Motor neuron (in vitro differentiated cells): ENCODE measurements around the gene KRTAP4-3. TPM values are rescaled to one million over a fixed set of nuclear protein-coding genes. Genes with fewer than 3 reads are reported as not detected.
A peak's percentile ranks its signal among the peaks of the same experiment; 100 is the strongest.
"Not testable (repeated sequence)": the region's sequence is repeated elsewhere in the genome, so short reads cannot be mapped to it uniquely, and the experiment has no call there.

Source experiments
- ATAC-seq, 8 experiments: fragments of 200-7000 bp; cut with Tn5 transposase; replicated peaks in 6 of 8; 2 replicates each; pipeline ENCODE4 v1.8.0; 2021; ENCODE audit warnings: mild to moderate bottlenecking in 8 of 8, moderate library complexity in 8 of 8
- H3K27ac ChIP-seq, 2 donors: fragments of 250-450 bp; sonication (Bioruptor Pico); 2 replicates each; pipeline ENCODE4 v1.9.0; 2021; ENCODE audit warnings: antibody characterized with exemption in 2 of 2, mild to moderate bottlenecking in 2 of 2, moderate library complexity in 1 of 2
- H3K4me1 ChIP-seq, 2 donors: fragments of 250-450 bp; sonication (Bioruptor Pico); replicated peaks in 1 of 2; 2 replicates each; pipeline ENCODE4 v1.6.1; 2021; ENCODE audit warnings: antibody characterized with exemption in 2 of 2, mild to moderate bottlenecking in 2 of 2, moderate library complexity in 1 of 2
- H3K4me3 ChIP-seq, 5 donors: fragments of 250-450 bp; sonication (Bioruptor Pico); 2 replicates each; pipeline ENCODE4 v1.9.0; 2021; ENCODE audit warnings: antibody characterized with exemption in 5 of 5, mild to moderate bottlenecking in 5 of 5, moderate library complexity in 4 of 5
- WGBS, 10 experiments: fragments of 450-650 bp; shearing (Covaris generic); methylation state at CpG; one replicate each; pipeline ENCODE4 v1.0.0; 2022; 5-methylcytosine and 5-hydroxymethylcytosine counted together
- in situ Hi-C, 9 experiments: fragments of 400-800 bp; cut with MboI; loops; one replicate each; pipeline ENCODE4 v1.15.0; 2021; ENCODE audit warnings: low sequenced_read_pairs in 9 of 9, low pct_unique_long_range_greater_than_20kb in 2 of 9; ENCODE audit not compliant: unreplicated experiment in 9 of 9
- total RNA-seq, 8 experiments: library from RNA; unstranded; fragments of 300-600 nt; gene quantifications; 2 replicates each; pipeline versions ENCODE4 v1.2.3 to v1.2.4, GENCODE V29; 2022

Gene KRTAP4-3
- total RNA-seq, 8 experiments from 2014 or later: not detected

DNA sequence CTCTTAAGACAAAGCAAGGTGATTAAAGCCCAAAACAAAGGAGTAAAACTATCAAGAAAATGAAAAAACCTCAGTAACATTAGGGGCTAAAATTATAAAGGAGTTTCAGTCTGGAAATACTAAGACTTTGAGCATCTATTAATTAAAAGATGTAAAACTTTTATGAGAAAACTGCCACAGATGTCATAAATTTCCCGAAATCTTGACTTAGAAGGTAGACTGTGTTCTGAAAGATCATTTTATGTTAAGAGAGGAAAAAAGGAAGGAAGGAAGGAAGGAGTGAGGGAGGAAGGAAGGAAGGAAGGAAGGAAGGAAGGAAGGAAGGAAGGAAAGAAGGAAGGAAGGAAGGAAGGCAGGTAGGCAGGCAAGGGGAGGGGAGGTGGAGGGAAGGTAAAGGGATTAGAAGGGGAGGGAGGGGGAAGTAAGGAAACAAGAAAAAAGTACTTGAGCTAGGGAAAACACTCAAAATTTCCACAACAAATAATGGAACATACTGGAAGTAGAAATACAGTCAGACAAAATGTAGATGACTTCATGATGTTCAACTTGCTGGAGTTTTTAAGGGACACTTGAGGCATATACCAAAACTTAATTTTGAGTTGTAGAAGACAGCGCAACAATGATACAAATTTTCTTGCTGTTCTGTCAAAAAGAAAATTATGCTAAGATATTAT lies 20.4 kb downstream of the KRTAP4-3 start:
- Histone ChIP-seq H3K4me1 (no peaks in the 10 kb centered on the region), H3K27ac (no peak overlapping the region), H3K4me3 (no peak overlapping the region)
- in situ Hi-C loops: no loop called here
- ATAC-seq: no peak
- 29 to 100% (median 98%) methylated on average over 1 to 2 of the region's 2 CpGs; no CpG with 5 or more reads in 2 of the 10 experiments for WGBS, 10 experiments

GRCh38 chr17:41145261-41145660 lies 22.8 kb downstream of the KRTAP4-3 start:
- Histone ChIP-seq H3K4me3 (no peak overlapping the region), H3K4me1 (no peaks in the 10 kb centered on the region), H3K27ac (no peak overlapping the region)
- in situ Hi-C loops: no loop called here
- 20 to 100% (median 64%) methylated on average over 1 to 2 of the region's 2 CpGs; no CpG with 5 or more reads in 2 of the 10 experiments for WGBS, 10 experiments
- ATAC-seq: no peak

GRCh38 chr17:41144846-41145245 lies 23.2 kb downstream of the KRTAP4-3 start:
- Histone ChIP-seq H3K4me3 (no peak overlapping the region), H3K4me1 (no peaks in the 10 kb centered on the region), H3K27ac (no peak overlapping the region)
- in situ Hi-C loops: no loop called here
- 38 to 100% (median 83%) methylated on average over 1 of the region's 1 CpG for WGBS, 10 experiments
- ATAC-seq: no peak

- no peak for ATAC-seq
- Histone ChIP-seq H3K4me1 (no peaks in the 10 kb centered on the region), H3K4me3 (no peak overlapping the region), H3K27ac (no peak overlapping the region)
- in situ Hi-C loops: no loop called here
These were observed 26.7 kb downstream of the KRTAP4-3 start for GRCh38 chr17:41141361-41141760.

- Histone ChIP-seq H3K4me3 (no peak within 1 kb of the TSS), H3K4me1 (no peaks in the 10 kb centered on the region), H3K27ac (no peak within 1 kb of the TSS)
- 0 to 100% (median 64%) methylated on average over 1 to 4 of the region's 6 CpGs; no CpG with 5 or more reads in 2 of the 10 experiments for WGBS, 10 experiments
- peak in 1 of 8 experiments; percentile 48 for ATAC-seq
- in situ Hi-C loops: no loop called here
These were observed 27.5 kb downstream of the KRTAP4-3 start, which contains the start of gene KRTAP4-6 for GRCh38 chr17:41140360-41141131. KRTAP4-6 (minus strand) TSS chr17:41140544; CDS start chr17:41140487, 57 bp downstream.

- H3K4me3 ChIP-seq, H3K4me1 ChIP-seq, ATAC-seq, in situ Hi-C loops, H3K27ac ChIP-seq: not testable (repeated sequence)
- WGBS, 10 experiments: 80 to 100% (median 88%) methylated on average over 1 to 5 of the region's 12 CpGs; no CpG with 5 or more reads in 4 of the 10 experiments
These were observed 28.2 kb downstream of the KRTAP4-3 start for GRCh38 chr17:41139865-41140264.

DNA sequence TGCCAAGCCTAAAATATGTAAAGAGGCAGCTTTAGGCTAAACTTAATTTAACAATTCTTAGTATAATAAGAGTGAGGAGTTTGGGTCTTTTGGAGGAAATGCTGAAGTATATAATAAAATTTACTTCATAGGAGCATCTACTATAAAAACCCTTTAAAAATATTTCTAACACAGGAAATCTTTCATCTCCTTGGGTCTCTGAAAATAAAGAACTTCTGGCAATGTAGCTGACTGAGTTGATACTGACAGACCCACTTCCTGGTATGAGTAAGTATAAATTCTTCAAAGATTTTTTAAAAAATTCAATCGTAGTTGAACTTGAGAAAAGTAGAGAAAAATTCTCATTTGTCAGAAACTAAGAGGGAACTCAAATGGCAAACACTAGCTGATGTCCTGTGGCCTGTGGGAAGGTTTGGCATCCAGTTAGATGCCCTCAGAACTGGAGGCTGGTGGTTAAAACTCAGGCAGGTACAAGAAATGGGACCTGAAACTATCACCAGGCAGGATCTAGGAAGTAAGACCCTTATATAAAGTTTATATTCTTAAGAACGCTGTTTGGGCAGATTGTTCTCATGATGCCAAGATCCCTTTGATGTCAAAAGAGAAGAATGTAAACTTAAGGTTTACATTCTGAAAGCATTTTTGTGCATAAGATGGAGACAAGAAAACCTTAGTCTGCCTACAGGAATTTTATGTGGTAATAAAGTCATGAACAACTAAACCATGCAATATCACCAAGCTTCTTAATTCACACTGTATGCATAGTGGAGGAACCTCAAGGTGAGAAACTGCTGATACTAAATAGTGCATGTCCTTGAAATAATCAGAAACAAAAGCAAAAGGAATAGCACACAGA lies 33.9 kb downstream of the KRTAP4-3 start:
- Histone ChIP-seq H3K4me3 (no peak overlapping the region), H3K4me1 (no peaks in the 10 kb centered on the region), H3K27ac (no peak overlapping the region)
- ATAC-seq: no peak
- in situ Hi-C loops: no loop called here
- 17 to 100% (median 81%) methylated on average over 1 to 2 of the region's 2 CpGs; no CpG with 5 or more reads in 1 of the 10 experiments for WGBS, 10 experiments

GRCh38 chr17:41131979-41132378 lies 36.0 kb downstream of the KRTAP4-3 start:
- no peak for ATAC-seq

DNA sequence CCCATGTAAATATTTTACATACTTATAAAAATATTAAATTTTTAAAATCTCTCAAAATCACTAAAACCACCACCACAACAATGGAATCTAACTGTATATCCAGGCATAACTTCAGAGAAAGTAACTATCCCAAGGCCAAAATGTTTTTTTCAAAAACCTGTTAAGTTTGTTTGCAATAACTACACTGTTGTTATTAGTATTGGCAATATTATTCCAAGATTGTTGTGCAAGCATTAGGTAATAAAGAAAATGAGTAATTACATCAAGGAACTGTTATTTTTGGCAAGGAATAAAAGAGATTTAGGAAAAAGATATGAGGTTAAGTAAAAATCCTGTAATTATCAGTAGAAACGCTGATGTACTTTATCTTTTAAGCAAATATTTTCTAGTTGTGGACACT lies 40.6 kb downstream of the KRTAP4-3 start:
- H3K4me1 ChIP-seq: no peaks in the 10 kb centered on the region
- ATAC-seq: no peak
- no peak overlapping the region for H3K27ac ChIP-seq
- in situ Hi-C loops: no loop called here
- 77 to 100% (median 90%) methylated on average over 1 of the region's 1 CpG; no CpG with 5 or more reads in 2 of the 10 experiments for WGBS, 10 experiments
- no peak overlapping the region for H3K4me3 ChIP-seq

More at GRCh38 chr17:41131979-41132378, 36.0 kb downstream of the KRTAP4-3 start:
- Histone ChIP-seq H3K4me1 (no peaks in the 10 kb centered on the region), H3K27ac (no peak overlapping the region), H3K4me3 (no peak overlapping the region)
- in situ Hi-C loops: no loop called here
- WGBS, 10 experiments: 43 to 93% (median 80%) methylated on average over 2 to 3 of the region's 3 CpGs; no CpG with 5 or more reads in 3 of the 10 experiments

DNA sequence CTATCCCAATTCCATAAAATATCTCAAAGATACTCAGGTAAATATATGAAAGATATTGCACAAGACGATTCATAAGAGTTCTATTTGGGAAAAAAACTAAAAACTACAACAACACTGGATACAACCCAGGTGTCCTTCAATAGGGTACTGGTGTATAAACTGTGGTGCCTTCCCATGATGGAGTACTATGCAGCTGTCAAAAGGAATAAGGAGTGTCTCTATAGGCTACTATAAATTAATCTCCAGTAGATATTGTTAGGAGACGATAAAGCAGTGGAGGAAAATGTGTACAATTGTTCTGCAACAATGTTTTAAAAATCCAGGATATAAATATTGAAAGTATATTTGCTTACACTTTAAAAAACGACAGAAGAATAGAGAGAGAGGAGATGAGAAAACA lies 41.6 kb downstream of the KRTAP4-3 start:
- ATAC-seq: no peak
- 55 to 92% (median 78%) methylated on average over 1 to 3 of the region's 3 CpGs for WGBS, 10 experiments
- in situ Hi-C loops: no loop called here

GRCh38 chr17:41125064-41125463 lies 43.0 kb downstream of the KRTAP4-3 start:
- no peaks in the 10 kb centered on the region for H3K4me1 ChIP-seq
- in situ Hi-C loops: no loop called here
- H3K4me3 ChIP-seq: no peak overlapping the region
- WGBS, 10 experiments: 70 to 100% (median 83%) methylated on average over 2 of the region's 2 CpGs; no CpG with 5 or more reads in 3 of the 10 experiments
- no peak overlapping the region for H3K27ac ChIP-seq
- ATAC-seq: no peak

More for the DNA sequence above, 41.6 kb downstream of the KRTAP4-3 start:
- Histone ChIP-seq H3K27ac (no peak overlapping the region), H3K4me1 (no peaks in the 10 kb centered on the region), H3K4me3 (no peak overlapping the region)

GRCh38 chr17:41123991-41124371 lies 44.0 kb downstream of the KRTAP4-3 start, which contains the start of gene KRTAP4-12:
KRTAP4-12 (minus strand) TSS chr17:41124182; CDS start chr17:41124122, 60 bp downstream.
- WGBS, 10 experiments: 65 to 100% (median 83%) methylated on average over 1 to 2 of the region's 3 CpGs; no CpG with 5 or more reads in 5 of the 10 experiments
- in situ Hi-C loops, H3K4me3 ChIP-seq, ATAC-seq, H3K4me1 ChIP-seq, H3K27ac ChIP-seq: not testable (repeated sequence)
